ENCODE measurements around the gene SLC51A.
"Not testable (repeated sequence)": the region's sequence is repeated elsewhere in the genome, so short reads cannot be mapped to it uniquely, and the experiment has no call there.

Gene SLC51A

GRCh38 chr3:196240424-196240823 lies 24.1 kb downstream of the SLC51A start:
- no peak for DNase-seq (ENCODE audit: low spot score)

DNA sequence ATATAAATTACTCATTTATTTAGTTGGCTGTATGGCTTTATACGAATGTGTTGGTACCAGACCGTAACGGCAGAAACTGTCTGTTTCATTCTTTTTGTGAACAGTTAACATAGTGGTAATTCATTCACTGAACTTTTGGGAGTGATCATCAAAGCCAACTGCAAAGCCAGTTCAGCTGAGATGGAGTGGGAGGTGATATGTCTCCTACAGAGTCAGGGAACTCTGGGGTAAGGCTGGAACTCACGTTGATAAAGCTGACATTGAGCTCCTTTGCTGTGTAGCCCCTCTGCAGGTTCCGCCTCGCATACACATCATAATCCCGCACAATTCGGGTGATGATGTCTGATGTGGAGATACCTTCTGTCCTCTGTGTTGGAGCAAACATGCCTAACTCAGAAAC lies 25.4 kb downstream of the SLC51A start:
- no peak for DNase-seq (ENCODE audit: low spot score)

GRCh38 chr3:196244166-196244565 lies 27.8 kb downstream of the SLC51A start:
- not testable (repeated sequence) for DNase-seq (ENCODE audit: low spot score)

DNA sequence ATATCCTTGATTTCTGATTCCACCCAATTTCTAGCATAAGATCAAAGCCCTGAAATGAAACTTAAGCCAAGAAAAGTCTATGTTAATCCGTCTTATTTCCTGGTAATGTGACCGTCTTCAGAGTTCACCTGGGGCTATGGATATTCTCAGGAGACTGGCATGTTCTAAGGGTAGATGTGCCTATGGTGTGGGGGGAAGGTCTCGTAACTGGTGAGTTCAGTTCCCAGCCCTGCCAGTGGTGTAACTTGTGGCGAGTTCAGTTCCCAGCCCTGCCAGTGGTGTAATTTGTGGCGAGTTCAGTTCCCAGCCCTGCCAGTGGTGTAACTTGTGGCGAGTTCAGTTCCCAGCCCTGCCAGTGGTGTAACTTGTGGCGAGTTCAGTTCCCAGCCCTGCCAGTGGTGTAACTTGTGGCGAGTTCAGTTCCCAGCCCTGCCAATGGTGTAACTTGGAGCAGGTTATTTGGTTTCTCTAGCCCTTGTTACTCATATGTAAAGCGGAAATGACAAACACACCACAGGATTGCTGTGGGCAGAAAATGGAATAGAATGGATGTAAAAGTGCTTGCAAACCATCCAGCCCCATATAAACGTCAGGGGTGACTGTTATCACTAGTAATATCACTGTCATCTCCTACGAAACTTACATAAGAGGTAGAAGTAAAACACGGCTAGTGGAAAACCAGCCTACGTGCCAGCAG lies 30.4 kb downstream of the SLC51A start:
- peak; percentile 28 for DNase-seq (ENCODE audit: low spot score)

GRCh38 chr3:196251918-196252317 lies 35.6 kb downstream of the SLC51A start:
- DNase-seq (ENCODE audit: low spot score): no peak

- DNase-seq (ENCODE audit: low spot score): no peak
These were observed 38.3 kb downstream of the SLC51A start for GRCh38 chr3:196254376-196255283.

DNA sequence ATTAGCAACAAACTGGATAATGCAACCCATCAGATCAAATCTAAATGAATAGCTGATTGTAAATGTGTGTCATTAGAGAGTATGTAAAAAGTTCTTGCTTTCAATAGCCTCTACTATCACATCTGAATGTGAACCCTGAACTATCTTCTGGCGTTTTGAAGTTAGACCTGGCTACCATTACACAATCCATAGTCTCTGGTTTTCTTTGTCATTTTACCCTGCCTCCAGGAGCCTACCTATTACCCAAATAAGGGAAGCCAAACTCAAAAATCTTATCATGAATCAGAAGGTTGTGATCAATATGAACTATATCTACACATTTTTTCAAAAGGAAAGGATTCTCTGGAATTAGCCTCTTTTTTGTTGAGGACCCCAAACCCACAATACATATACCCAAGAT lies 39.4 kb downstream of the SLC51A start:
- no peak for DNase-seq (ENCODE audit: low spot score)

- DNase-seq (ENCODE audit: low spot score): no peak
These were observed 44.5 kb downstream of the SLC51A start for GRCh38 chr3:196260784-196261183.

DNA sequence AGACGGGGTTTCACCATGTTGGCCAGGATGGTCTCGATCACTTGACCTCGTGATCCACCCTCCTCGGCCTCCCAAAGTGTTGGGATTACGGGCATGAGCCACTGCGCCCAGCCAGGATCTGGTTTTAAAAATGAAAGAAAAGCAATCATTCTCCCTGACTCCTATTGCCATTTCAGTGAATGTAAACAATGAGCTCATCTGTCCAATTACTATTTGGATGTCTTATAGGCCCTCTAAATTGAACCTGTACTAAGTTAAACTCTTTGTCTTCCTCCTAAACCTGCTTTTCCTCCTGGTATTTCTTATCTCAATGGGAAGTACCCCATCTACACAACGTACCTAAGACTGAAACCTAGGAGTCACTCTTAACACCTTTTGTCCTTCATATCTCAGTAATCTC lies 47.5 kb downstream of the SLC51A start:
- no peak for DNase-seq (ENCODE audit: low spot score)

- DNase-seq (ENCODE audit: low spot score): peak; percentile 17
These were observed 52.2 kb downstream of the SLC51A start for GRCh38 chr3:196268284-196269163.

DNA sequence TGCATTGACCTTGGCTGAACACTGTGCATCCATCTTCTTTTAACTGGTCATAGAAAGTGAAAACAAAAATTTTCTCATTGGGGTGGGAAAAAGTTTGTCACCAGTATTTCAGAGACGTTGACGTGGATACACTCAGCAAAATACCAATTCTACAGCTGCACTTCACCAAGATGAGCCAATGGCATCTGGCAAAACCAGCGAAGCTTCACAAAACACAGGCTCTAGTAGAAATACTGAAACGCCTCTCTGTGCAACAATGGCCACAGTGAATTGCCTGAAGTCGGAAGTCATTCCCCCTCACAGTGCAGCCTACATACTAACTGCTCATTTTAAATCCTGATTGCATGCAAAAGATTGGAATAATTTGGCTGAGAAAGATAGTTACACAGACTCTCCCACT lies 54.2 kb downstream of the SLC51A start:
- no peak for DNase-seq (ENCODE audit: low spot score)

DNA sequence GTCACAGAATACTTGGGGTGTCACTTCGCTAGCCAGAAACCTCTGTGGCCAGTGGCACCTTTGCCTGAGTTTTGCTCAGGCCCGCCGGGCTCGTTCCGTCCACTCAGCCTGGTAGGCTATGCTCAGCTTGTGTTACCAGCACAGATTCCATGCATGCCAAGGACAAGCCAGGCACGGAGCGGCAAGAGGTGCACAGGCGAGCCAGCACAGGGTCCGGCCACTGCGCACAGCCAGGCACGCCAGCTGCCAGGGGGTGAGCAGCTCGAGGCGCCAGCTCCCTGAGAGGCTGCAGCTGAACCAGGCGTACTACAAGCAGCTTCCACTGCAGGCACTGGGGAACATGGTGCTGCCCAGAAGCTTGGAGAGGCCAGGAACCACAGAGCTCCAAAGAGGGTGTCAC lies 56.5 kb downstream of the SLC51A start:
- DNase-seq (ENCODE audit: low spot score): no peak

DNA sequence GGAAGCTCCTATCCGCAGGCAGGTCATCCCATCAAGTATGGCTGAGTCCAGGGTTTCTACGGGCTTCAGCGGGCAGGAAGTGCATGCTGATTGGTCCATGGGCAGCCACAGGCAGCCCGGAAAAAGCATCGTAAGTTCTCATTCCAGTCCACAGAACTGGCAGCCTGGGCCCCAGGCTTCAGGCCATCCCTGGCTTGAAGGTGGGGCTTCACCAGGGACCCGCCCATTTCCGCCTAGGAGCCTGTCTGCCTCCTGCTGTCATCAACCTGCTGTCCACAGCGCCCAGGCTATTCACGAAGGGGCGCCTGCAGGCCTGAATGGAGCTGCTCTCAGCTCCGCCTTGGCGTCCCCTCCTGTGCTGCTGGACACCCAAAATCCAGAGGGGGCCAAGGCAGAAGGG lies 57.3 kb downstream of the SLC51A start:
- no peak for DNase-seq (ENCODE audit: low spot score)

DNA sequence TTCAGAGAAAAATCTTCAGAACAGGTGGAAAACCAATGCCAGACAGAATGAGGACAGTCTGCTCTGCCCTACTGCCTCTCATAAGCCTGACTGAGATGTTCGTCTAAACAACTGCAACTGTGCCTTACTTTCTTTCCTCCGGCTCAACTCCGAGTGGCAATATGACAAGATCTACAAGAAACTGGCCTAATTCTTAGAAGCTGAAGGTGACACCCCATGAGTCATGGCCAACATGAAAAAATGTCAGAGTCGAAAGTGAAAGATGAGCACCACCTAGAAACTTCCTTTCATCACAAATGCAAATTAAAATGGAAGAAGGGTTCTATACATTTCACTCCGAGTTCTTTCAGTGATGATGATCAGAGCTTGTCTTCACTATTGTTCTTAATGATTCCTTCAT lies 58.3 kb downstream of the SLC51A start:
- DNase-seq (ENCODE audit: low spot score): peak; percentile 93

- DNase-seq (ENCODE audit: low spot score): no peak
These were observed 58.8 kb downstream of the SLC51A start for GRCh38 chr3:196275126-196275525.

- no peak for DNase-seq (ENCODE audit: low spot score)
These were observed 64.5 kb downstream of the SLC51A start for GRCh38 chr3:196280689-196281440.

DNA sequence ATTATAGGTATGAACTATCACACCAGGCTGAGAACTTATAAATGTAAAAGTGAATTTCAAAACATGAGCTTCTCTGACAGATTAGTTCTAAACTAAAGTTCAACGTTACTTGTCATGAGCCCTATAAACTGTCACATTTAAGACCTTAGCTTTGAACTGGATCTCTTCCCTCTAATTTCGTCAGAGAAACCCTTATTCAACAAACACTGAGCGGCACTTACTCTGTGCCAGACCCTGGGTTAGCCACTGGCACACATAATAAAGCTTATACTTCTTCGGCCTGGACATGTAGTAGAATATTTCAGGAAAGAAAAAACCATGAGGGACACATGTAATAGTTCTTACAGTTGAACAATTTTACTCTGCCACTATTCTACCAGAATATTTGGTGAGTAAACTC lies 65.6 kb downstream of the SLC51A start:
- DNase-seq (ENCODE audit: low spot score): no peak
